SK-N-SH (cell line): ENCODE results near the gene SMAD5. TPM values are rescaled to one million over a fixed set of nuclear protein-coding genes. Genes with fewer than 3 reads are reported as not detected.

Experiments used
- CTCF ChIA-PET: fragments of 300-600, 350-600 bp; formaldehyde crosslinking; extraction: SDS; loops from one replicate; lab custom pipeline; 2021; lab: Yijun Ruan, JAX
- POLR2A ChIA-PET: fragments of 350-600 bp; sonication (Branson Sonifier 250); formaldehyde crosslinking; extraction: SDS; loops from one replicate; lab custom pipeline; 2020; ENCODE audit warnings: antibody characterized with exemption, inconsistent platforms; lab: Yijun Ruan, JAX
- DNase-seq: peaks from one replicate; pipeline ENCODE4 v3.0.0; 2012
- H2AFZ ChIP-seq: fragments of 200-600 bp; sonication (generic); 2 replicates; pipeline ENCODE4 v1.8.1; 2016; ENCODE audit warnings: antibody characterized with exemption, mild to moderate bottlenecking, low read depth
- H3F3A ChIP-seq: fragments of 200-600 bp; sonication (generic); replicated peaks from 2 replicates; pipeline ENCODE3; 2016; ENCODE audit warnings: antibody characterized with exemption, mild to moderate bottlenecking; ENCODE audit not compliant: insufficient read depth
- H3K27ac ChIP-seq, 2 experiments: fragments of 200-500 bp in 1 of 2; fragments of 200-600 bp in 1 of 2; sonication (Bioruptor generic) in 1 of 2; sonication (generic), shearing (Covaris generic) in 1 of 2; 2 replicates each; pipeline versions ENCODE4 v1.5.1 to v1.6.1; 2014 to 2016; ENCODE audit warnings: low read depth in 2 of 2, inconsistent platforms in 1 of 2, low read length in 1 of 2, mild to moderate bottlenecking in 1 of 2, mixed read lengths in 1 of 2
- H3K27me3 ChIP-seq: fragments of 200-600 bp; sonication (generic), shearing (Covaris generic); 2 replicates; pipeline ENCODE4 v1.6.1; 2016; ENCODE audit warnings: mixed run types; ENCODE audit not compliant: insufficient read depth
- H3K36me3 ChIP-seq, 2 experiments: fragments of 200-500 bp in 1 of 2; fragments of 200-600 bp in 1 of 2; sonication (Bioruptor generic) in 1 of 2; sonication (generic) in 1 of 2; replicated peaks in 1 of 2; 2 replicates each; pipeline versions ENCODE3 to v1.5.1; 2014 to 2016; ENCODE audit warnings: low read length in 1 of 2, mild to moderate bottlenecking in 1 of 2; ENCODE audit not compliant: insufficient read depth in 2 of 2, control insufficient read depth in 1 of 2
- H3K4me1 ChIP-seq, 2 experiments: fragments of 200-500 bp in 1 of 2; fragments of 200-600 bp in 1 of 2; sonication (Bioruptor generic) in 1 of 2; sonication (generic), shearing (Covaris generic) in 1 of 2; 2 replicates each; pipeline versions ENCODE4 v1.5.1 to v1.6.1; 2014 to 2016; ENCODE audit warnings: low read depth in 1 of 2, low read length in 1 of 2, mixed run types in 1 of 2; ENCODE audit not compliant: insufficient read depth in 2 of 2, control insufficient read depth in 1 of 2
- H3K4me2 ChIP-seq: fragments of 200-600 bp; sonication (generic), shearing (Covaris generic); 2 replicates; pipeline ENCODE4 v1.6.1; 2017; ENCODE audit warnings: mixed run types
- H3K4me3 ChIP-seq, 2 experiments: fragments of 200-500 bp in 1 of 2; fragments of 200-600 bp in 1 of 2; sonication (Bioruptor generic) in 1 of 2; sonication (generic), shearing (Covaris generic) in 1 of 2; 2 replicates each; pipeline versions ENCODE4 v1.5.1 to v1.8.1; 2014 to 2016; ENCODE audit warnings: low read depth in 2 of 2, inconsistent platforms in 1 of 2, low read length in 1 of 2, mild to moderate bottlenecking in 1 of 2, mixed read lengths in 1 of 2, moderate library complexity in 1 of 2
- H3K79me2 ChIP-seq: fragments of 200-600 bp; sonication (generic); 2 replicates; pipeline ENCODE4 v1.8.1; 2017; ENCODE audit warnings: mild to moderate bottlenecking; ENCODE audit not compliant: insufficient read depth
- H3K9ac ChIP-seq: fragments of 200-600 bp; sonication (generic); 2 replicates; pipeline ENCODE4 v1.6.1; 2017; ENCODE audit warnings: mixed run types
- H3K9me2 ChIP-seq: fragments of 200-600 bp; sonication (generic); 2 replicates; pipeline ENCODE4 v1.6.1; 2017; ENCODE audit warnings: mixed run types
- H3K9me3 ChIP-seq: fragments of 200-600 bp; sonication (generic); 2 replicates; pipeline ENCODE4 v1.6.1; 2017; ENCODE audit warnings: mixed run types, mild to moderate bottlenecking, moderate library complexity
- H4K20me1 ChIP-seq: fragments of 200-600 bp; sonication (generic); 2 replicates; pipeline ENCODE4 v1.6.1; 2017; ENCODE audit warnings: mild to moderate bottlenecking, mixed run types; ENCODE audit not compliant: insufficient read depth
- CHD2 ChIP-seq: fragments of 150-350 bp; IDR thresholded peaks from 2 replicates; pipeline ENCODE4 v1.6.1; 2018; ENCODE audit warnings: low read length; ENCODE audit not compliant: partially characterized antibody
- EZH2phosphoT487 ChIP-seq: fragments of 200-600 bp; sonication (generic); IDR thresholded peaks from 2 replicates; pipeline ENCODE4 v1.6.1; 2017; ENCODE audit warnings: low read depth, mixed run types, mild to moderate bottlenecking, antibody characterized with exemption, moderate library complexity, borderline replicate concordance
- FOXM1 ChIP-seq: IDR thresholded peaks from 2 replicates; pipeline ENCODE4 v1.4.0; 2012; ENCODE audit warnings: low read depth, mild to moderate bottlenecking
- GATA2 ChIP-seq: sonication (generic); formaldehyde crosslinking; IDR thresholded peaks from 2 replicates; pipeline ENCODE4 v1.5.0; 2020; ENCODE audit warnings: mild to moderate bottlenecking, missing genetic modification reagents
- IRF3 ChIP-seq: fragments of 150-350 bp; IDR thresholded peaks from 2 replicates; pipeline ENCODE4 v1.6.1; 2016; ENCODE audit warnings: mild to moderate bottlenecking, low read depth, low read length
- MAX ChIP-seq: IDR thresholded peaks from 2 replicates; pipeline ENCODE4 v1.4.0; 2012; ENCODE audit warnings: low read depth
- MEF2A ChIP-seq: IDR thresholded peaks from 2 replicates; pipeline ENCODE4 v1.4.0; 2012; ENCODE audit warnings: low read depth, borderline replicate concordance
- NFIC ChIP-seq: IDR thresholded peaks from 2 replicates; pipeline ENCODE4 v1.4.0; 2012; ENCODE audit warnings: borderline replicate concordance
- PBX3 ChIP-seq: IDR thresholded peaks from 2 replicates; pipeline ENCODE4; 2012
- RAD21 ChIP-seq: IDR thresholded peaks from 2 replicates; pipeline ENCODE4 v1.6.1; 2012; ENCODE audit warnings: mild to moderate bottlenecking, low read length
- REST ChIP-seq: IDR thresholded peaks from 2 replicates; pipeline ENCODE4 v1.6.1; 2012; ENCODE audit warnings: mild to moderate bottlenecking, low read depth, low read length, moderate library complexity
- TAF1 ChIP-seq: IDR thresholded peaks from 2 replicates; pipeline ENCODE4 v1.6.1; 2012; ENCODE audit warnings: low read depth, mild to moderate bottlenecking, low read length, moderate library complexity, borderline replicate concordance
- USF2 ChIP-seq: fragments of 150-350 bp; IDR thresholded peaks from 2 replicates; pipeline ENCODE4 v1.6.1; 2017; ENCODE audit warnings: antibody characterized with exemption, low read length, low read depth, borderline replicate concordance
- YY1 ChIP-seq: IDR thresholded peaks from 2 replicates; pipeline ENCODE4 v1.4.0; 2012; ENCODE audit warnings: low read depth, mild to moderate bottlenecking
- WGBS: methylation state at CpG from one replicate; pipeline ENCODE4 v1.1.6; 2017; ENCODE audit warnings: low lambda C conversion rate; 5-methylcytosine and 5-hydroxymethylcytosine counted together
- polyA plus RNA-seq, 3 experiments: library from polyadenylated mRNA; depleted of rRNA; stranded (reverse); fragments of >200 nt; gene quantifications; 2 replicates each; pipeline ENCODE4 v1.2.3, GENCODE V29; 2012

SMAD5 gene
- polyA plus RNA-seq, 1 of the 3 experiments (the other 2 are of a cell fraction), result 26.9 TPM

- no peaks in the 10 kb centered on the region for H3K9me3 ChIP-seq
- H3K9ac ChIP-seq, result no peak overlapping the region
- H3K4me2 ChIP-seq, result no peak overlapping the region
- ChIA-PET POLR2A (no interaction called here), CTCF (interaction anchor here (1.0 to 5.8 kb wide), 7 partner anchors 12 to 744 kb away, joined by 3 to 109 read pairs (median 11); partner anchors contain the start of genes IL9 and SMIM32)
- no peak overlapping the region for H3K4me3 ChIP-seq
- no peaks in the 10 kb centered on the region for H4K20me1 ChIP-seq
- no peaks in the 10 kb centered on the region for H3K36me3 ChIP-seq
- no peak for DNase-seq
- no peak overlapping the region for H3K27ac ChIP-seq
- no peak overlapping the region for H2AFZ ChIP-seq
- H3K79me2 ChIP-seq, result no peaks in the 10 kb centered on the region
- no peaks in the 10 kb centered on the region for H3K9me2 ChIP-seq
- TF ChIP-seq CHD2 (no peak), YY1 (no peak), MAX (no peak), USF2 (no peak)
- TF ChIP-seq, all 33 proteins: peak for 0
- Histone ChIP-seq H3F3A (no peaks in the 10 kb centered on the region), H3K4me1 (no peaks in the 10 kb centered on the region), H3K27me3 (no peaks in the 10 kb centered on the region)
- WGBS, result 60% methylated on average over 4 of the region's 4 CpGs
Observed at GRCh38 chr5:136210259-136210658, 77.6 kb downstream of the SMAD5 start.

GRCh38 chr5:136211282-136212040 lies 78.8 kb downstream of the SMAD5 start:
- POLR2A ChIA-PET, result no interaction called here
- H3K27me3 ChIP-seq, result no peaks in the 10 kb centered on the region
- CTCF ChIA-PET, result interaction anchor here (0.6 to 5.8 kb wide), 75 partner anchors 12 to 813 kb away, joined by 3 to 109 read pairs (median 5); partner anchors contain the start of genes IL9 and SMIM32
- TF ChIP-seq RAD21 (no peak), MAX (no peak), GATA2 (CRISPR knock-in tag) (no peak), FOXM1 (no peak), TAF1 (no peak), IRF3 (no peak), EZH2phosphoT487 (no peak), USF2 (no peak), REST (no peak), MEF2A (no peak), NFIC (no peak), PBX3 (no peak)

More at GRCh38 chr5:136211282-136212040, 78.8 kb downstream of the SMAD5 start:
- Histone ChIP-seq H3K27ac (no peak overlapping the region), H3K36me3 (no peaks in the 10 kb centered on the region), H3K4me3 (no peak overlapping the region), H3K9me3 (no peaks in the 10 kb centered on the region), H3K79me2 (no peaks in the 10 kb centered on the region), H2AFZ (no peak overlapping the region), H3F3A (no peaks in the 10 kb centered on the region), H3K4me2 (no peak overlapping the region), H3K9ac (no peak overlapping the region), H3K9me2 (no peaks in the 10 kb centered on the region), H3K4me1 (no peaks in the 10 kb centered on the region), H4K20me1 (no peaks in the 10 kb centered on the region)
- 57% methylated on average over 9 of the region's 10 CpGs for WGBS
- no peak for DNase-seq
